IMR-90 (cell line): ENCODE measurements around the gene NELL1. TPM values are rescaled to one million over a fixed set of nuclear protein-coding genes. Genes with fewer than 3 reads are reported as not detected.

Experiments
- ATAC-seq: fragments of 200-7000 bp; cut with Tn5 transposase; 2 replicates; pipeline ENCODE4 v1.9.1; 2020; ENCODE audit warnings: low read depth, mild to moderate bottlenecking, moderate library complexity
- BruUV-seq: library from RNA; stranded (reverse); fragments of 400-500 nt; replicated peaks from 2 replicates; lab custom pipeline; 2021; lab: Mats Ljungman, UMichigan
- CTCF ChIA-PET: fragments of 300-600 bp; formaldehyde crosslinking; extraction: SDS; loops from one replicate; lab custom pipeline; 2021; ENCODE audit warnings: antibody characterized with exemption; lab: Yijun Ruan, JAX
- POLR2A ChIA-PET: fragments of 300-600 bp; sonication (Branson Sonifier 250); formaldehyde crosslinking; loops from one replicate; lab custom pipeline; 2022; ENCODE audit warnings: antibody characterized with exemption; ENCODE audit not compliant: unreplicated experiment; lab: Charles Lee
- DNase-seq: peaks from one replicate; pipeline ENCODE4 v3.0.0; 2013
- H2AFZ ChIP-seq: replicated peaks from 2 replicates; pipeline ENCODE3; 2013; ENCODE audit warnings: low read length, mild to moderate bottlenecking; ENCODE audit not compliant: poor library complexity
- H2AK5ac ChIP-seq: 2 replicates; pipeline ENCODE4 v1.6.1; 2013; ENCODE audit warnings: low read depth, low read length, inconsistent platforms
- H2AK9ac ChIP-seq: replicated peaks from 2 replicates; pipeline ENCODE3; 2013; ENCODE audit warnings: mild to moderate bottlenecking, low read depth, low read length, moderate library complexity; ENCODE audit not compliant: poor library complexity
- H2BK120ac ChIP-seq: 2 replicates; pipeline ENCODE4 v1.6.1; 2013; ENCODE audit warnings: low read depth, low read length, inconsistent platforms
- H2BK15ac ChIP-seq: 3 replicates; pipeline ENCODE4 v1.6.1; 2013; ENCODE audit warnings: low read depth, low read length, inconsistent platforms
- H2BK20ac ChIP-seq: 2 replicates; pipeline ENCODE4 v1.6.1; 2013; ENCODE audit warnings: low read depth, mild to moderate bottlenecking, inconsistent platforms, low read length, moderate library complexity
- H2BK5ac ChIP-seq: 2 replicates; pipeline ENCODE4 v1.6.1; 2013; ENCODE audit warnings: mild to moderate bottlenecking, low read depth, low read length, inconsistent platforms; ENCODE audit not compliant: poor library complexity, severe bottlenecking
- H3K14ac ChIP-seq: replicated peaks from 2 replicates; pipeline ENCODE4 v1.6.1; 2013; ENCODE audit warnings: low read depth, low read length, inconsistent platforms
- H3K18ac ChIP-seq: 2 replicates; pipeline ENCODE4 v1.6.1; 2013; ENCODE audit warnings: low read depth, low read length, control low read depth
- H3K23ac ChIP-seq: 2 replicates; pipeline ENCODE4 v1.6.1; 2013; ENCODE audit warnings: low read depth, low read length, inconsistent platforms
- H3K27ac ChIP-seq: 2 replicates; pipeline ENCODE4 v1.5.1; 2013; ENCODE audit warnings: mild to moderate bottlenecking, control low read depth, low read length; ENCODE audit not compliant: insufficient read depth
- H3K27me3 ChIP-seq: 2 replicates; pipeline ENCODE4 v1.6.1; 2013; ENCODE audit warnings: low read length; ENCODE audit not compliant: control insufficient read depth, insufficient read depth
- H3K36me3 ChIP-seq: 2 replicates; pipeline ENCODE4 v1.6.1; 2013; ENCODE audit warnings: low read length, mixed read lengths; ENCODE audit not compliant: control insufficient read depth, insufficient read depth
- H3K4ac ChIP-seq: 2 replicates; pipeline ENCODE4 v1.6.1; 2013; ENCODE audit warnings: low read depth, low read length, inconsistent platforms
- H3K4me1 ChIP-seq: 2 replicates; pipeline ENCODE4 v1.6.1; 2013; ENCODE audit warnings: low read length, mixed read lengths; ENCODE audit not compliant: control insufficient read depth, insufficient read depth
- H3K4me2 ChIP-seq: 2 replicates; pipeline ENCODE4 v1.6.1; 2013; ENCODE audit warnings: low read depth, mild to moderate bottlenecking, control low read depth, low read length, moderate library complexity
- H3K4me3 ChIP-seq: 2 replicates; pipeline ENCODE4 v1.5.1; 2013; ENCODE audit warnings: low read depth, mild to moderate bottlenecking, control low read depth, low read length, moderate library complexity; ENCODE audit not compliant: insufficient read depth
- H3K56ac ChIP-seq: 2 replicates; pipeline ENCODE4 v1.6.1; 2013; ENCODE audit warnings: low read length, inconsistent platforms; ENCODE audit not compliant: insufficient read depth; ENCODE audit errors: extremely low read depth
- H3K79me1 ChIP-seq, 2 experiments: 2 replicates each; pipeline ENCODE4 v1.6.1; 2013; ENCODE audit warnings: low read length in 2 of 2, inconsistent platforms in 1 of 2, low read depth in 1 of 2
- H3K9ac ChIP-seq: 2 replicates; pipeline ENCODE4 v1.6.1; 2013; ENCODE audit warnings: low read depth, low read length, control low read depth
- H3K9me1 ChIP-seq: 2 replicates; pipeline ENCODE4 v1.6.1; 2013; ENCODE audit warnings: low read length, inconsistent platforms; ENCODE audit not compliant: insufficient read depth
- H3K9me3 ChIP-seq: 2 replicates; pipeline ENCODE4 v1.6.1; 2013; ENCODE audit warnings: low read length; ENCODE audit not compliant: control insufficient read depth, insufficient read depth
- H4K20me1 ChIP-seq: 2 replicates; pipeline ENCODE4 v1.6.1; 2013; ENCODE audit warnings: low read length, inconsistent platforms; ENCODE audit not compliant: insufficient read depth
- H4K5ac ChIP-seq: 2 replicates; pipeline ENCODE4 v1.6.1; 2013; ENCODE audit warnings: mild to moderate bottlenecking, low read depth, low read length, control low read depth
- H4K8ac ChIP-seq, 2 experiments: 2 replicates each; pipeline ENCODE4 v1.6.1; 2013; ENCODE audit warnings: low read depth in 2 of 2, low read length in 2 of 2, control low read depth in 1 of 2, inconsistent platforms in 1 of 2
- H4K91ac ChIP-seq: 2 replicates; pipeline ENCODE4 v1.6.1; 2013; ENCODE audit warnings: low read depth, low read length, inconsistent platforms; ENCODE audit not compliant: insufficient read depth
- BHLHE40 ChIP-seq: fragments of 150-350 bp; IDR thresholded peaks from 2 replicates; pipeline ENCODE4 v1.6.1; 2016; ENCODE audit warnings: mild to moderate bottlenecking, low read depth, low read length
- CEBPB ChIP-seq: IDR thresholded peaks from 2 replicates; pipeline ENCODE4 v1.6.1; 2012; ENCODE audit warnings: low read depth, low read length, improper control_type of control experiment
- CHD1 ChIP-seq: IDR thresholded peaks from 2 replicates; pipeline ENCODE4 v1.6.1; 2012; ENCODE audit warnings: low read depth, low read length, improper control_type of control experiment
- CTCF ChIP-seq: conservative IDR thresholded peaks from 2 replicates; pipeline ENCODE4 v1.5.1; 2012; ENCODE audit warnings: mild to moderate bottlenecking, low read depth, low read length, improper control_type of control experiment
- FOS ChIP-seq: fragments of 150-350 bp; IDR thresholded peaks from 2 replicates; pipeline ENCODE4 v1.6.1; 2016; ENCODE audit warnings: low read depth, low read length
- MAFK ChIP-seq: IDR thresholded peaks from 2 replicates; pipeline ENCODE4 v1.6.1; 2012; ENCODE audit warnings: low read depth, low read length, improper control_type of control experiment
- MXI1 ChIP-seq: IDR thresholded peaks from 2 replicates; pipeline ENCODE4 v1.6.1; 2012; ENCODE audit warnings: low read depth, mild to moderate bottlenecking, low read length, moderate library complexity, borderline replicate concordance
- NFE2L2 ChIP-seq: fragments of 150-350 bp; IDR thresholded peaks from 2 replicates; pipeline ENCODE4 v1.6.1; 2016; ENCODE audit warnings: low read depth, mild to moderate bottlenecking, low read length
- RAD21 ChIP-seq: IDR thresholded peaks from 2 replicates; pipeline ENCODE4 v1.6.1; 2012; ENCODE audit warnings: low read length, improper control_type of control experiment
- RCOR1 ChIP-seq: IDR thresholded peaks from 2 replicates; pipeline ENCODE4 v1.6.1; 2012; ENCODE audit warnings: mild to moderate bottlenecking, low read length, improper control_type of control experiment; ENCODE audit not compliant: insufficient replicate concordance
- RFX5 ChIP-seq: IDR thresholded peaks from 2 replicates; pipeline ENCODE4 v1.8.0; 2012; ENCODE audit warnings: low read depth, mild to moderate bottlenecking, low read length, moderate library complexity
- SMC3 ChIP-seq: fragments of 150-350 bp; IDR thresholded peaks from 2 replicates; pipeline ENCODE4 v1.6.1; 2016; ENCODE audit warnings: low read depth, mild to moderate bottlenecking, antibody characterized with exemption, low read length, moderate library complexity
- WGBS, 2 experiments: methylation state at CpG; one replicate each; pipeline versions ENCODE4 v1.1.5 to v1.1.7; 2013; ENCODE audit warnings: missing lambda C conversion rate in 2 of 2; ENCODE audit not compliant: insufficient read length in 1 of 2; ENCODE audit errors: extremely low coverage in 2 of 2; 5-methylcytosine and 5-hydroxymethylcytosine counted together
- dilution Hi-C: fragments of 300-500 bp; cut with HindIII; formaldehyde crosslinking; loops from one replicate; pipeline ENCODE4 v1.14.3; 2018; ENCODE audit warnings: low sequenced_read_pairs; ENCODE audit not compliant: unreplicated experiment
- in situ Hi-C: fragments of 300-500 bp; cut with MboI; formaldehyde crosslinking; loops from 3 replicates; pipeline ENCODE4 v1.14.3; 2019; ENCODE audit warnings: low sequenced_read_pairs, inconsistent platforms, mixed read lengths
- intact Hi-C: fragments of 100-400 bp; cut with micrococcal nuclease; formaldehyde crosslinking; loops from 2 replicates; pipeline ENCODE4 v1.10.0; 2022
- polyA plus RNA-seq, 3 experiments: library from polyadenylated mRNA; depleted of rRNA; stranded (reverse); fragments of >200 nt; gene quantifications; 2 replicates each; pipeline ENCODE4 v1.2.3, GENCODE V29; 2012; ENCODE audit warnings: low replicate concordance in 1 of 3
- total RNA-seq: library from RNA; depleted of rRNA; stranded (reverse); fragments of >200 nt; gene quantifications from 2 replicates; pipeline ENCODE4 v1.2.3, GENCODE V29; 2012
- TF ChIP-seq, protein P1 (sequence below): fragments of 150-350 bp; IDR thresholded peaks from 2 replicates; pipeline ENCODE4 v1.6.1; 2016; ENCODE audit warnings: low read depth, mild to moderate bottlenecking, low read length, moderate library complexity, borderline replicate concordance
- TF ChIP-seq, protein P2 (sequence below): fragments of 150-350 bp; IDR thresholded peaks from 2 replicates; pipeline ENCODE4 v1.6.1; 2017; ENCODE audit warnings: mild to moderate bottlenecking, antibody characterized with exemption, low read length, low read depth

NELL1 gene
- total and polyA plus RNA-seq, 2 of the 4 experiments (the other 2 are of a cell fraction) = not detected

- no CpG with 5 or more reads among the region's 3 CpGs for WGBS, 2 experiments
- H4K8ac ChIP-seq = no peak overlapping the region
- H4K91ac ChIP-seq = no peak overlapping the region
- H4K5ac ChIP-seq = no peak overlapping the region
- no TSS peak for BruUV-seq
- no peak overlapping the region for H2BK15ac ChIP-seq
- no peak overlapping the region for H3K9ac ChIP-seq
- DNase-seq (no peak), ATAC-seq (no peak)
- H3K4me3 ChIP-seq = no peak overlapping the region
- intact Hi-C loops = no loop called here
- no peaks in the 10 kb centered on the region for H3K36me3 ChIP-seq
- H3K14ac ChIP-seq = no peak overlapping the region
- in situ Hi-C loops = no loop called here
- no peak overlapping the region for H2AK5ac ChIP-seq
- no peak overlapping the region for H2BK120ac ChIP-seq
- no peak overlapping the region for H3K4ac ChIP-seq
- no peaks in the 10 kb centered on the region for H3K79me1 ChIP-seq
- ChIA-PET CTCF (no interaction called here), POLR2A (no interaction called here)
- H3K9me1 ChIP-seq = no peaks in the 10 kb centered on the region
- no peak overlapping the region for H3K23ac ChIP-seq
- no peaks in the 10 kb centered on the region for H4K20me1 ChIP-seq
- TF ChIP-seq CHD1 = no peak
- TF ChIP-seq CEBPB = no peak
- no peak for TF ChIP-seq BHLHE40
- TF ChIP-seq SMC3 = no peak
- no peak for TF ChIP-seq MXI1
- TF ChIP-seq RCOR1 = no peak
- TF ChIP-seq, protein P1, sequence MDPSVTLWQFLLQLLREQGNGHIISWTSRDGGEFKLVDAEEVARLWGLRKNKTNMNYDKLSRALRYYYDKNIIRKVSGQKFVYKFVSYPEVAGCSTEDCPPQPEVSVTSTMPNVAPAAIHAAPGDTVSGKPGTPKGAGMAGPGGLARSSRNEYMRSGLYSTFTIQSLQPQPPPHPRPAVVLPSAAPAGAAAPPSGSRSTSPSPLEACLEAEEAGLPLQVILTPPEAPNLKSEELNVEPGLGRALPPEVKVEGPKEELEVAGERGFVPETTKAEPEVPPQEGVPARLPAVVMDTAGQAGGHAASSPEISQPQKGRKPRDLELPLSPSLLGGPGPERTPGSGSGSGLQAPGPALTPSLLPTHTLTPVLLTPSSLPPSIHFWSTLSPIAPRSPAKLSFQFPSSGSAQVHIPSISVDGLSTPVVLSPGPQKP = no peak
- TF ChIP-seq RAD21 = no peak
- TF ChIP-seq MAFK = no peak
- no peak for TF ChIP-seq NFE2L2
- TF ChIP-seq, protein P2, sequence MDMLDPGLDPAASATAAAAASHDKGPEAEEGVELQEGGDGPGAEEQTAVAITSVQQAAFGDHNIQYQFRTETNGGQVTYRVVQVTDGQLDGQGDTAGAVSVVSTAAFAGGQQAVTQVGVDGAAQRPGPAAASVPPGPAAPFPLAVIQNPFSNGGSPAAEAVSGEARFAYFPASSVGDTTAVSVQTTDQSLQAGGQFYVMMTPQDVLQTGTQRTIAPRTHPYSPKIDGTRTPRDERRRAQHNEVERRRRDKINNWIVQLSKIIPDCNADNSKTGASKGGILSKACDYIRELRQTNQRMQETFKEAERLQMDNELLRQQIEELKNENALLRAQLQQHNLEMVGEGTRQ = no peak
- no peak for TF ChIP-seq CTCF
- TF ChIP-seq RFX5 = no peak
- no peak for TF ChIP-seq FOS
- no peak overlapping the region for H3K4me2 ChIP-seq
- H2AK9ac ChIP-seq = no peak overlapping the region
- H3K18ac ChIP-seq = no peak overlapping the region
- dilution Hi-C loops = no loop called here
- no peak overlapping the region for H2AFZ ChIP-seq
- H2BK20ac ChIP-seq = no peak overlapping the region
- no peak overlapping the region for H2BK5ac ChIP-seq
- peaks cover 11% of the 10 kb centered on the region for H3K9me3 ChIP-seq
- no peaks in the 10 kb centered on the region for H3K4me1 ChIP-seq
- H3K27ac ChIP-seq = no peak overlapping the region
- H3K56ac ChIP-seq = no peak overlapping the region
- H3K27me3 ChIP-seq = no peaks in the 10 kb centered on the region
These were observed 46.5 kb downstream of the NELL1 start for GRCh38 chr11:20715931-20716330.
